IPS-18a (cell line): ENCODE measurements around the gene ITGBL1.

ENCODE experiments used
- H3K27ac ChIP-seq: one replicate; pipeline ENCODE4 v1.5.1; 2013; ENCODE audit warnings: low read length
- H3K27me3 ChIP-seq: one replicate; pipeline ENCODE4 v1.6.1; 2013; ENCODE audit warnings: mild to moderate bottlenecking, low read length; ENCODE audit not compliant: control insufficient read depth, insufficient read depth
- H3K36me3 ChIP-seq: one replicate; pipeline ENCODE4 v1.6.1; 2013; ENCODE audit warnings: low read depth, low read length; ENCODE audit not compliant: control insufficient read depth
- H3K4me1 ChIP-seq: one replicate; pipeline ENCODE4 v1.6.1; 2013; ENCODE audit warnings: low read depth, low read length; ENCODE audit not compliant: control insufficient read depth
- H3K4me3 ChIP-seq: one replicate; pipeline ENCODE4 v1.5.1; 2013; ENCODE audit warnings: low read length
- H3K9ac ChIP-seq: one replicate; pipeline ENCODE4 v1.6.1; 2013; ENCODE audit warnings: mild to moderate bottlenecking, low read length, moderate library complexity
- H3K9me3 ChIP-seq: one replicate; pipeline ENCODE4 v1.6.1; 2013; ENCODE audit warnings: low read depth, low read length; ENCODE audit not compliant: control insufficient read depth

The ITGBL1 gene

GRCh38 chr13:101738336-101738735 lies 285.9 kb downstream of the ITGBL1 start:
- H3K9me3 ChIP-seq: no peaks in the 10 kb centered on the region
- no peak overlapping the region for H3K9ac ChIP-seq
- no peaks in the 10 kb centered on the region for H3K4me1 ChIP-seq
- H3K4me3 ChIP-seq: no peak overlapping the region
- no peaks in the 10 kb centered on the region for H3K27me3 ChIP-seq
- H3K36me3 ChIP-seq: no peaks in the 10 kb centered on the region
- H3K27ac ChIP-seq: no peak overlapping the region

GRCh38 chr13:101739382-101740178 lies 287.1 kb downstream of the ITGBL1 start:
- H3K4me1 ChIP-seq: no peaks in the 10 kb centered on the region
- no peaks in the 10 kb centered on the region for H3K27me3 ChIP-seq
- no peak overlapping the region for H3K9ac ChIP-seq
- no peak overlapping the region for H3K4me3 ChIP-seq
- H3K9me3 ChIP-seq: no peaks in the 10 kb centered on the region
- no peaks in the 10 kb centered on the region for H3K36me3 ChIP-seq
- no peak overlapping the region for H3K27ac ChIP-seq

GRCh38 chr13:101746513-101746912 lies 294.0 kb downstream of the ITGBL1 start:
- Histone ChIP-seq H3K36me3 (no peaks in the 10 kb centered on the region), H3K27ac (no peak overlapping the region), H3K4me1 (peaks cover 2% of the 10 kb centered on the region), H3K9ac (no peak overlapping the region), H3K4me3 (no peak overlapping the region), H3K27me3 (no peaks in the 10 kb centered on the region), H3K9me3 (no peaks in the 10 kb centered on the region)

- Histone ChIP-seq H3K9ac (no peak overlapping the region), H3K9me3 (no peaks in the 10 kb centered on the region), H3K4me1 (peaks cover 4% of the 10 kb centered on the region), H3K27me3 (no peaks in the 10 kb centered on the region), H3K27ac (no peak overlapping the region), H3K4me3 (no peak overlapping the region), H3K36me3 (no peaks in the 10 kb centered on the region)
Measured at GRCh38 chr13:101747039-101747438, 294.6 kb downstream of the ITGBL1 start.

GRCh38 chr13:101749584-101749983 lies 297.1 kb downstream of the ITGBL1 start:
- Histone ChIP-seq H3K4me1 (peaks cover 4% of the 10 kb centered on the region), H3K27ac (no peak overlapping the region), H3K9ac (no peak overlapping the region), H3K36me3 (no peaks in the 10 kb centered on the region), H3K4me3 (no peak overlapping the region), H3K27me3 (no peaks in the 10 kb centered on the region), H3K9me3 (no peaks in the 10 kb centered on the region)

- Histone ChIP-seq H3K4me3 (no peak overlapping the region), H3K36me3 (no peaks in the 10 kb centered on the region), H3K9me3 (no peaks in the 10 kb centered on the region), H3K9ac (no peak overlapping the region), H3K27ac (no peak overlapping the region), H3K27me3 (no peaks in the 10 kb centered on the region), H3K4me1 (peaks cover 13% of the 10 kb centered on the region)
Measured at GRCh38 chr13:101751488-101751887, 299.0 kb downstream of the ITGBL1 start.

- H3K27ac ChIP-seq: no peak overlapping the region
- H3K4me3 ChIP-seq: no peak overlapping the region
- peaks cover 13% of the 10 kb centered on the region for H3K4me1 ChIP-seq
- no peaks in the 10 kb centered on the region for H3K27me3 ChIP-seq
- no peak overlapping the region for H3K9ac ChIP-seq
- H3K9me3 ChIP-seq: no peaks in the 10 kb centered on the region
- no peaks in the 10 kb centered on the region for H3K36me3 ChIP-seq
Measured at GRCh38 chr13:101752432-101752831, 300.0 kb downstream of the ITGBL1 start.

GRCh38 chr13:101755228-101755887 lies 302.9 kb downstream of the ITGBL1 start:
- no peaks in the 10 kb centered on the region for H3K27me3 ChIP-seq
- no peaks in the 10 kb centered on the region for H3K36me3 ChIP-seq
- no peak overlapping the region for H3K9ac ChIP-seq
- peaks cover 24% of the 10 kb centered on the region for H3K4me1 ChIP-seq
- H3K27ac ChIP-seq: no peak overlapping the region
- no peak overlapping the region for H3K4me3 ChIP-seq
- H3K9me3 ChIP-seq: no peaks in the 10 kb centered on the region

- peaks cover 22% of the 10 kb centered on the region for H3K4me1 ChIP-seq
- H3K27ac ChIP-seq: no peak overlapping the region
- no peaks in the 10 kb centered on the region for H3K9me3 ChIP-seq
- no peaks in the 10 kb centered on the region for H3K27me3 ChIP-seq
- H3K9ac ChIP-seq: no peak overlapping the region
- no peak overlapping the region for H3K4me3 ChIP-seq
- H3K36me3 ChIP-seq: no peaks in the 10 kb centered on the region
Measured at GRCh38 chr13:101757446-101758039, 305.1 kb downstream of the ITGBL1 start.

- Histone ChIP-seq H3K4me3 (no peak overlapping the region), H3K36me3 (no peaks in the 10 kb centered on the region), H3K4me1 (peaks cover 13% of the 10 kb centered on the region), H3K9me3 (no peaks in the 10 kb centered on the region), H3K27ac (no peak overlapping the region), H3K27me3 (no peaks in the 10 kb centered on the region), H3K9ac (no peak overlapping the region)
Measured at GRCh38 chr13:101763191-101763590, 310.7 kb downstream of the ITGBL1 start.
